Pons (tissue), 1 donor: ENCODE measurements around the gene ADAM10.
"Not testable (repeated sequence)": the region's sequence is repeated elsewhere in the genome, so short reads cannot be mapped to it uniquely, and the experiment has no call there.

Experiments used
- DNase-seq: peaks from one replicate; pipeline ENCODE4 v3.0.0-alpha.2; 2016; ENCODE audit warnings: low spot score

The ADAM10 gene

GRCh38 chr15:58671186-58671585 lies 78.3 kb downstream of the ADAM10 start:
- no peak for DNase-seq

- peak; percentile 21 for DNase-seq
Observed at GRCh38 chr15:58669108-58669507, 80.4 kb downstream of the ADAM10 start.

DNA sequence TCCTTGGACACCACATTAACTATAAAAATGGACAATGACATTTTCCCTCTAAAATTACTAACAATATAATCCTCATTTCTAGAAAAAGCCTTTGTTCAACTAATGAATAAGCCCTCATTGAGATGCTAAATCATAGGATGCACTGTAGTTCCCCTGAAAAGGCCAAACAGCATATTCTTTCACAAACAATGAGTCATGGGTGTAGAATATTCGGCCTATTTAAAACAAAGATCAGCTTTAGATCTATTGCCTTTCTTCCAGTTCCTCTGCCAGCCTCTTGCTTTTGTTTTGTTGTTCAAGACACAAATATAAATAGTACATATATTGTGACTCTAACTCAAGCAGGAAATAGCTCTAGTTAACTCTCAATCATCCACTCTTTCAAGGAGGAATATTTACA lies 82.5 kb downstream of the ADAM10 start:
- peak; percentile 99 for DNase-seq

- no peak for DNase-seq
Observed at GRCh38 chr15:58665672-58666071, 83.8 kb downstream of the ADAM10 start.

DNA sequence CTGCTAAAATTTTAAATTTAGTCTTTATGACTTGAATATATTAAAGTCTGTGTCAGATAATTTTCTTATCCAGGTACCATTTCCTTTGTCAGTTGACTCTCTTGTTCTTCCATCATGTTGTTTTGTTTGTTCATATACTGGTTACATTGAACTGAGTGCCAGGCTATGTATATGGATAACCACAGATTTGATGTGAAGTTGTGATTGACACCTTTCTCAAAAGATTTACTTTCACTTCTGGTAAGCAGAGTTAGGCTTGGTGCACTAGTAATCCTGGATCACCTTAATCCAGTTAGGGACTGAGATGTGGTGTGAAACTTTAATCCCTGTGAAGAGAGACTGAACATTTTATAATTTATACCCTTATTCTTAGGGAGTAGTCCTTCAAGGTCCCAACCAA lies 99.4 kb downstream of the ADAM10 start:
- no peak for DNase-seq

DNA sequence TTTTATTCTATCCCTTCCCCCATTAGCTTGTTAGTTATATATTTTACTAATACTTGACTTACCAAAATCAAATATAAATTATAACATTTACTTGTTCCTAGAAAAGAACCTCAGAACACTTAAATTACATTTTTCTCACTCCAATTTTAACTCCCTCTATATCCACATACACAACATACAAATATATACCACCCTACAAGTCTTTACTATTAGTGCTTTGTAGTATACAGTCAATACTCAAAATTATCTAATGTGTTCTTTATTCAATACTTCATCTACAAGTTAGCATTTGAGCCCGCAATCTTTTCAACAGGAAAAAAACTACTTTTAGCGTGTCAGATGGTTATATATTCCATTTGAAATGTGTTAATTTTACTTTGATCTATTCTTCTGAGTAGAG lies 100.3 kb downstream of the ADAM10 start:
- no peak for DNase-seq

- no peak for DNase-seq
Observed at GRCh38 chr15:58643996-58644395, 105.5 kb downstream of the ADAM10 start.

- DNase-seq: no peak
Observed at GRCh38 chr15:58641660-58642059, 107.8 kb downstream of the ADAM10 start.

DNA sequence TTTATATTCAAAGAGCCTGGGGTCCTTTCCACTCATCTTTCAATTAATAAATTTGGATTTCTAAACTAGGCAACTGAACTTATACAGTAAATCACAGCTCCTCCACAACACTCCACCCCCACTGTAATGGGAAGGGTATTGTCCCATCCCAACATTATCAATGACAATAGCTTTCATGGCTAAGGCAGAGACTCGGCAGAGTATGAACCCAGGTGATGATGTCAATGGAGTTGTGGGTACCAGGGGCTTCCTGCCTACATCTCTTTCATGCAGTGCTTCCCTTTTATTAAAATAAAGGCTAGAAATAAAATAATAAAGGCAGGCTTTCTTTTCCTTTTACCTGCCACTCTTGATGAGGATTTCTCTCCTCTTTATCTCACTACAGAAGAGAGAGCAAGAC lies 109.5 kb downstream of the ADAM10 start:
- no peak for DNase-seq

- DNase-seq: no peak
Observed at GRCh38 chr15:58639002-58639756, 110.3 kb downstream of the ADAM10 start.

- no peak for DNase-seq
Observed at GRCh38 chr15:58632789-58633188, 116.7 kb downstream of the ADAM10 start.

GRCh38 chr15:58631319-58631718 lies 118.2 kb downstream of the ADAM10 start:
- DNase-seq: no peak

- no peak for DNase-seq
Observed at GRCh38 chr15:58629625-58630024, 119.9 kb downstream of the ADAM10 start.

DNA sequence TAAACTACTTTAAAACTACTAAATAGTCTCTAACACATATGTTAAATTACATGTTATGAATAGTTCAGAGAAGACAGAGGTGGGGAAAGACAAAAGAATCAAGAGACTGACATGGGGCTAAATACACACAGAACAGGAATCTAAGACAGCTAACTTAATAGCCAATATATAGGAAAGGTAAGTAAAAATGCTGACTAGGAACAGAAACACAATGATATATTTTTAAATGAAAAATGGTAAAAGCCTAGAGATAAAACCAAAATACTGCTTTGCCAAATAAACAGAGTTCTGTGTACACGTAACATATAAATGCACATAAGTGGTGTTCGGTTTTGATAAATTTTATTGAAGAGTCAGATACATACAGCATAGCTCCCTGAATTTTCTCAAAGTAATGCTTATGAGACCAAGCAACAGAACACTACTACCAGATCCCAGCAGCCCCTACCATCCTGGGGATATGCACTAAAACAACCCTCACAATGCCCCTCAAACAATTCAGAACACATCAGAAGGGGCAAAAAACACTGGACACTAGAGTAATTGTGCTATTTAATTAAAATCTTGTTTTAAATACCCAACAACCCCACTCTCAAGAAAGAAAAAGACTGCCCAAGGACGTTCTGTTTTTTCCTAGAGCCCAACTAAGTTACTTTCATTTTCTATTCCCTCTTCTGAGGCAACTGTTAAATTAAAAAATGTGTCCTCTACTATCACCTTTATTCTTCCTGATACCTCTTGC lies 121.1 kb downstream of the ADAM10 start:
- peak; percentile 43 for DNase-seq

DNA sequence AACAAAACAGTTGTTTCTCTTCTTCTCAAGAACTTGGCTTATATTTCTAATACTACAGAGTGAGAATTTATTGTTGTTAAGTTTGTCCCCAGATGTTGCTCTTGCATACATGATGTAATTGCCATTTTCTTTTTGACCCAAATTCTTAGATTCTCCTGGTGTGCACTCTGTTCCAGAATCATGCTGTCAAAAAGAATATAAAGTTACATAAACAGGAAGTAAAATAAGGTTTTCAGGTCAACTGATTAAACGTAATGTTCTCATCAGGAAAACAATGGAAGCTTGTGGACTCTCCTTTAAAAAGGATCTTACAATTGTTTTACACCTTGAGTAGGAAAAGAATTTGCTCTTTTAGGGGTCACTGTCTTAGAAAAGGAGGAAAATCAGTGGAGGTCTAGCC lies 121.8 kb downstream of the ADAM10 start:
- peak; percentile 43 for DNase-seq

GRCh38 chr15:58627046-58627445 lies 122.5 kb downstream of the ADAM10 start:
- no peak for DNase-seq

DNA sequence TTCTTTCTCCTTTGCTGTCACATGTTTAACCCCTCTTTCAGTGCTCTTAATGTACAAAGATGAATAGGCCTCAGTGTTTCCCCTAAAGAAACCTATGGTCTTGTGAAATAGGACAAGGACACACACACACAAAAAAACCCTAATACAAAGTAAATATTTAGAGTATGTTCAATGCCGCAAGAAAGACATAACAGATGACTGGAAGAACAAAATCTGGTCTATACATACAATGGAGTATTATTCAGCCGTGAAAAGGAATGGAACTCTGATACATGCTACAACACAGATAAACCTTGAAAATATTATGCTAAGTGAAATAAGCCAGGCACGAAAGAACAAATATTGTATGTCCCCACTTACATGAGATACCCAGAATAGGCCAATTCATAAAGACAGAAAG lies 123.1 kb downstream of the ADAM10 start:
- DNase-seq: no peak

- DNase-seq: no peak
Observed at GRCh38 chr15:58622877-58623276, 126.6 kb downstream of the ADAM10 start.

DNA sequence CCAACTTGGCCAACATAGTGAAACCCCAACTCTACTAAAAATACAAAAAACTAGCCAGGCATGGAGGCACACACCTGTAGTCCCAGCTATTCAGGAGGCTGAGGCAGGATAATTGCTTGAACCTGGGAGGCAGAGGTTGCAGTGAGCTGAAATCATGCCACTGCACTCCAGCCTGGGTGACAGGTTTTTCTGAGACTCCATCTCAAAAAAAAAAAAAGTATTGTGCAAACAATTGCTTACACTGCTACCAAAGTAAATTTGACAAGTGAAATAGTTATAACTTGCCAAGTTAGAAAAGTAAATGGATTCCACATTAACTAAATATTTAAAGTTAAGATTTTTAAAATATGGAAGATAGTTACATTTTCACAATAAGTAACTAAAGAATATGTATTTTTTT lies 129.2 kb downstream of the ADAM10 start:
- DNase-seq: not testable (repeated sequence)

DNA sequence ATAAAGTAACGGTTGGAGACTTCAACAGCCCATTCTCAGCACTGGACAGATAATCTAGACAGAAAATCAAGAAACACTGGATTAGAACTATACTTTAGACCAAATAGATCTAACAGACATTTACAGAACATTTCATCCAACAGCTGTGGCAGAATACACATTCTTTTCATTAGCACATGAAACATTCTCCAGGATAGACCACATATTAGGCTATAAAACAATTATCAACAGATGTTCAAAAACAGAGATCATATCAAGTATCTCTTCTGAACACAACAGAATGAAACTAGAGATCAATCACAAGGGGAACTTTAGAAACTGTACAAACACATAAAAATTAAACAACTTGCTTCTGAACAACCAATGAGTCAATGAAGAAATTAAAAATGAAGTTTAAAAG lies 133.3 kb downstream of the ADAM10 start:
- DNase-seq: no peak

DNA sequence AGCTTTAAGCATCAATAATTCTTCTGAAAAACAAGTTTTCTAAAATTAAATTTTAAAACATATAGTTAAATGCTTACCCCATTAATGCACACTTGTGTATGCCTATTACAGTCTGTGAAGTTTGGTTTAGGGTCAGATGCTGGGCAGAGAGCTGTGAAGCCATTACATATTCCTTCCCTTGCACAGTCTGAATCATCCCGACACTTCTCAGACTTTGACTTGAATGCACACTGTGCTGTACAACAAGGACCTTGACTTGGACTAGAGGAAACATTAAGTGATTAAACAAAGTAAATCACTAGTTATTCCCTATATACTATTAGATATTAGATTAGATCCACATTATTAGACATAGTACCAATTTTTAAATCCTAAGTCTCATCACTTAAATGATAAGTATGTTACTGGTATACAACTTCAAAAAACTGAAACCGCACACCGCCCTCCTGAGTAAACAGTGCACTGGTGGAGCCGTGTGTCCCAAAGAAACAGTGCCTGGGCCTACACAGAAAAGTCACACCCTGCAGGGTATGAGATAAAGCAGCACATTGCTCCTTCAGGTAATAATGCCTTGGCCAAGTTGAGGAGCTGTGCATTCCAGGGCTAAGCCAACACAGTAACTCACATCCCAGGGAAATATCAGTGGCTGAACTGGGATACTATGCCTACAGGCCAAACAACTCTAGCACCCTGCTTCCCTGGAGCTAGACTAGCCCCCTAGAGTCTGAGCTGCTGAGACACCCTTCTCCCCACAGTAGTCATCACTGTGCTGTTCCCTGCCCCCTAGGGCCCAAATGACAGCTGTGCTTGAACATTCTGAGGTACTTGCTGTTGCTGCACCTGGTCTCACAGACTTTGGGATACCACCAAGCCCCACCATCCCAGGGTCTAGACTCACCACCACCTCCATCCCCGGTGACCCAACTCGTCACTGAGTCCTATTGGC lies 137.5 kb downstream of the ADAM10 start:
- no peak for DNase-seq

DNA sequence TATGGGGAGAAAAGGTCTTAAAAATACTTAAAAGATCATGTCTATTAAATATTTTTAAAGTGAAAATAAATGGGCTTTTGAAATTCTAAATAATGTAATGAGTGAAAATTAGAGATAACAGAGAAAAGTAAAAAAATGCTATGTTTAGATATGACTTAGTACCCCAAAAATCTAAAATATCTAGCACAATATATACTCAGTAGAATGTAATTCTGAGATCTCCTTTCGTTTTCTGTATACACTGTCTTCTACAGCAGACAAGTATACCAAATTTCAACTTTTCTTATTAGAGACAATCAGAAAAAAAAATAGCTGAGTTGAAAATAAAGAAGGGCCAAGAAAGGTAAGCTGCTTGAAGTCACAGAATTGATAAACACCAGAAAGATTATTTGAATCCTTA lies 140.8 kb downstream of the ADAM10 start:
- no peak for DNase-seq
